ENCODE measurements around the gene SOX9.

Gene SOX9

GRCh38 chr17:72100470-72100869, 20.4 kb upstream of the SOX9 start:
- DNase-seq (ENCODE audit: low spot score), result no peak
- no peak for TF ChIP-seq CTCF (IDR thresholded peaks at IDR 0.05; ENCODE audit: extremely low read depth, missing control alignments)

- no peak for TF ChIP-seq CTCF (IDR thresholded peaks at IDR 0.05; ENCODE audit: extremely low read depth, missing control alignments)
- no peak for DNase-seq (ENCODE audit: low spot score)
Measured at GRCh38 chr17:72101526-72101925, 19.3 kb upstream of the SOX9 start.

- DNase-seq (ENCODE audit: low spot score), result no peak
- no peak for TF ChIP-seq CTCF (IDR thresholded peaks at IDR 0.05; ENCODE audit: extremely low read depth, missing control alignments)
Measured at GRCh38 chr17:72102366-72102765, 18.5 kb upstream of the SOX9 start.

- DNase-seq (ENCODE audit: low spot score), result no peak
- no peak for TF ChIP-seq CTCF (IDR thresholded peaks at IDR 0.05; ENCODE audit: extremely low read depth, missing control alignments)
Measured at GRCh38 chr17:72104164-72104862, 16.5 kb upstream of the SOX9 start.

- no peak for DNase-seq (ENCODE audit: low spot score)
- no peak for TF ChIP-seq CTCF (IDR thresholded peaks at IDR 0.05; ENCODE audit: extremely low read depth, missing control alignments)
Measured at GRCh38 chr17:72104863-72105234, 16.0 kb upstream of the SOX9 start.

GRCh38 chr17:72107100-72107499, 13.7 kb upstream of the SOX9 start:
- no peak for TF ChIP-seq CTCF (IDR thresholded peaks at IDR 0.05; ENCODE audit: extremely low read depth, missing control alignments)
- no peak for DNase-seq (ENCODE audit: low spot score)

- TF ChIP-seq CTCF (IDR thresholded peaks at IDR 0.05; ENCODE audit: extremely low read depth, missing control alignments), result no peak
- no peak for DNase-seq (ENCODE audit: low spot score)
Measured at GRCh38 chr17:72110231-72110941, 10.4 kb upstream of the SOX9 start.

All from GM20000 (cell line).